ENCODE data around the gene PLXNA2. TPM values are rescaled to one million over a fixed set of nuclear protein-coding genes. Genes with fewer than 3 reads are reported as not detected.

The PLXNA2 gene
- total and polyA plus RNA-seq, 2 of the 8 experiments (the other 6 are each of a cell fraction or from before 2014, with no cell fraction given) = 0.33 to 1.5 TPM

GRCh38 chr1:208139434-208140045 is 104.6 kb downstream of the PLXNA2 start:
- Histone ChIP-seq H2BK15ac (ENCODE audit: low read length) (no peak overlapping the region), H2BK12ac (ENCODE audit: low read depth, low read length) (no peak overlapping the region), H3K9ac (replicated peaks in 1 of 4; ENCODE audit: extremely low read depth in 1 of 4, low read depth in 3 of 4, low read length in 3 of 4) (no peak overlapping the region), H4K20me1 (replicated peaks in 1 of 2; ENCODE audit: control insufficient read depth in 1 of 2, insufficient read depth in 2 of 2, low read length in 2 of 2) (no peaks in the 10 kb centered on the region), H3K27ac (ENCODE audit: low read depth, low read length) (no peak overlapping the region), H3K4me3 (ENCODE audit: extremely low read depth in 1 of 4, insufficient read depth in 2 of 4, low read depth in 3 of 4, low read length in 4 of 4) (no peak overlapping the region), H3K9me3 (ENCODE audit: insufficient read depth in 2 of 2, low read depth in 1 of 2, low read length in 1 of 2) (no peaks in the 10 kb centered on the region), H3K18ac (ENCODE audit: extremely low read depth, low read length) (no peak overlapping the region), H3K4ac (replicated peaks; ENCODE audit: insufficient read length, low read depth, low read length) (no peak overlapping the region), H3K14ac (ENCODE audit: insufficient read length) (no peak overlapping the region), H2BK20ac (ENCODE audit: low read length) (no peak overlapping the region), H3K4me1 (replicated peaks in 1 of 4; ENCODE audit: control insufficient read depth in 3 of 4, insufficient read depth in 4 of 4, low read length in 3 of 4) (peaks cover 1 to 6% (median 4%) of the 10 kb centered on the region in 4 experiments; a peak in 5 of 7 replicates), H3K4me2 (ENCODE audit: insufficient read depth in 1 of 2, low read depth in 2 of 2, low read length in 2 of 2) (no peak overlapping the region), H4K5ac (ENCODE audit: insufficient read length, low read depth, low read length) (no peak overlapping the region), H3K27me3 (replicated peaks in 1 of 4; ENCODE audit: control insufficient read depth in 3 of 4, extremely low read depth in 1 of 4, insufficient read depth in 3 of 4, low read length in 3 of 4) (no peaks in the 10 kb centered on the region), H4K91ac (replicated peaks; ENCODE audit: insufficient read length, low read length) (no peak overlapping the region), H3K23ac (ENCODE audit: insufficient read length) (no peak overlapping the region), H2BK120ac (replicated peaks; ENCODE audit: low read depth, low read length) (no peak overlapping the region), H3K79me1 (ENCODE audit: low read depth, low read length) (no peaks in the 10 kb centered on the region), H2AFZ (ENCODE audit: low read length) (no peak overlapping the region), H2AK5ac (ENCODE audit: low read depth, low read length) (no peak overlapping the region), H2BK5ac (ENCODE audit: low read depth, low read length) (no peak overlapping the region), H3K36me3 (ENCODE audit: control insufficient read depth in 2 of 4, insufficient read depth in 4 of 4, low read length in 3 of 4) (no peaks in the 10 kb centered on the region), H4K8ac (ENCODE audit: extremely low read depth, insufficient read depth, low read length) (no peak overlapping the region), H3K56ac (replicated peaks; ENCODE audit: insufficient read length, low read depth, low read length) (no peak overlapping the region), H3K79me2 (ENCODE audit: control insufficient read depth in 1 of 2, insufficient read depth in 2 of 2, low read length in 2 of 2) (no peaks in the 10 kb centered on the region), H3K23me2 (ENCODE audit: low read depth, low read length) (no peaks in the 10 kb centered on the region)
- DNase-seq (ENCODE audit: low read depth in 1 of 2, low spot score in 2 of 2) (no peak), FAIRE-seq (no peak)
- ChIA-PET POLR2A (ENCODE audit: partially characterized antibody) (no interaction called here), CTCF (ENCODE audit: partially characterized antibody) (interaction anchor here (0.7 to 9.6 kb wide), 13 partner anchors 9 to 328 kb away, joined by 3 to 82 read pairs (median 4); no protein-coding TSS in a partner anchor)
- 58% methylated on average over 3 of the region's 3 CpGs; no CpG with 5 or more reads in 1 of the 2 experiments for WGBS, 2 experiments (ENCODE audit: extremely low coverage in 1 of 2, insufficient coverage in 1 of 2, insufficient read length in 1 of 2, insufficient replicate concordance in 2 of 2, low coverage in 1 of 2, low lambda C conversion rate in 2 of 2, missing lambda C conversion rate in 1 of 2)
- no peak for TF ChIP-seq EGR1 (IDR thresholded peaks at IDR 0.05; ENCODE audit: borderline replicate concordance, low read depth, low read length)
- no peak for TF ChIP-seq RXRA (IDR thresholded peaks at IDR 0.05; ENCODE audit: insufficient read depth, low read depth, low read length)
